Measurements from ENCODE around the gene TOP3B. TPM values are rescaled to one million over a fixed set of nuclear protein-coding genes. Genes with fewer than 3 reads are reported as not detected.

The TOP3B gene
- polyA plus RNA-seq: 0.09 and 0.45 TPM in 2 replicates

GRCh38 chr22:21982338-21982965 lies at the start of gene TOP3B:
TSS of gene TOP3B (minus strand) at chr22:21982787. CDS start at chr22:21975709, 7,078 bp downstream.

GRCh38 chr22:21952586-21953571 lies 29.7 kb downstream of the TOP3B start, which contains the start of gene PPM1F:
TSS of gene PPM1F (minus strand) at chr22:21952848. CDS start at chr22:21946048, 6,800 bp downstream.

Other genes with a start within 250 kb of the TOP3B start
- 2.1 and 2.5 TPM in 2 replicates for gene YPEL1, start 247.0 kb downstream of the TOP3B start, polyA plus RNA-seq
- 30.8 and 36.8 TPM in 2 replicates for gene MAPK1, start 115.1 kb downstream of the TOP3B start, polyA plus RNA-seq
- gene PPM1F, start 29.9 kb downstream of the TOP3B start, polyA plus RNA-seq: 0.93 and 1.8 TPM in 2 replicates